ENCODE measurements around the gene KMO.

DNA sequence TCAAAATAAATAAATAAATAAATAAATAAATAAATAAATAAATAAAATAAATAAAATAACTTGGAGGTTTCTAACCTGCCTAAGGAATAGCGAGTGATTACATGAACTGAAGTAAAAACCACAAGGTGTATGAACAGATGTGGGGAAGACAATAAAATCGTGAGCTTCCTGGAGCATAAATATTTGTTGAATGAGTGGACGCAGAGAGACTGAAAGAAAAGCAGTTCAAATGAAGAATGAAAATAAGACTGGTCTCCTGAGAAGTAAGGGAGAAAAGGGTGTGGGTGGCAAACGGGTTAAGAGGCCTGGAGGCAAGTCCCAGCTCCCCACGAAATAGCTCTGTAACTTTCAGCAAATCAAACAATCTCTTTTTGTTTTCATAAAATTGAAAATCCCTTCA, 74.4 kb downstream of the KMO start:
- TF ChIP-seq CTCF (IDR thresholded peaks at IDR 0.05) (no peak), ATF1 (CRISPR knock-in tag; IDR thresholded peaks at IDR 0.05) (no peak), ELF4 (CRISPR knock-in tag; IDR thresholded peaks at IDR 0.05; ENCODE audit: low read depth) (no peak), ZNF232 (CRISPR knock-in tag; IDR thresholded peaks at IDR 0.05) (no peak), ETV6 (CRISPR knock-in tag; IDR thresholded peaks at IDR 0.05) (no peak), NR1H2 (CRISPR knock-in tag; IDR thresholded peaks at IDR 0.05) (no peak), FOXJ3 (CRISPR knock-in tag; IDR thresholded peaks at IDR 0.05; ENCODE audit: borderline replicate concordance) (no peak), NR3C1 (CRISPR knock-in tag; conservative IDR thresholded peaks at IDR 0.05; ENCODE audit: low read depth) (no peak), NFE2L1 (CRISPR knock-in tag; IDR thresholded peaks at IDR 0.05) (no peak), MXD4 (CRISPR knock-in tag; IDR thresholded peaks at IDR 0.05; ENCODE audit: borderline replicate concordance) (no peak), MAX (CRISPR knock-in tag; IDR thresholded peaks at IDR 0.05) (no peak)
- TF ChIP-seq, protein P1, sequence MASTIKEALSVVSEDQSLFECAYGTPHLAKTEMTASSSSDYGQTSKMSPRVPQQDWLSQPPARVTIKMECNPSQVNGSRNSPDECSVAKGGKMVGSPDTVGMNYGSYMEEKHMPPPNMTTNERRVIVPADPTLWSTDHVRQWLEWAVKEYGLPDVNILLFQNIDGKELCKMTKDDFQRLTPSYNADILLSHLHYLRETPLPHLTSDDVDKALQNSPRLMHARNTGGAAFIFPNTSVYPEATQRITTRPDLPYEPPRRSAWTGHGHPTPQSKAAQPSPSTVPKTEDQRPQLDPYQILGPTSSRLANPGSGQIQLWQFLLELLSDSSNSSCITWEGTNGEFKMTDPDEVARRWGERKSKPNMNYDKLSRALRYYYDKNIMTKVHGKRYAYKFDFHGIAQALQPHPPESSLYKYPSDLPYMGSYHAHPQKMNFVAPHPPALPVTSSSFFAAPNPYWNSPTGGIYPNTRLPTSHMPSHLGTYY (CRISPR knock-in tag; IDR thresholded peaks at IDR 0.05): no peak
- TF ChIP-seq, protein P2, sequence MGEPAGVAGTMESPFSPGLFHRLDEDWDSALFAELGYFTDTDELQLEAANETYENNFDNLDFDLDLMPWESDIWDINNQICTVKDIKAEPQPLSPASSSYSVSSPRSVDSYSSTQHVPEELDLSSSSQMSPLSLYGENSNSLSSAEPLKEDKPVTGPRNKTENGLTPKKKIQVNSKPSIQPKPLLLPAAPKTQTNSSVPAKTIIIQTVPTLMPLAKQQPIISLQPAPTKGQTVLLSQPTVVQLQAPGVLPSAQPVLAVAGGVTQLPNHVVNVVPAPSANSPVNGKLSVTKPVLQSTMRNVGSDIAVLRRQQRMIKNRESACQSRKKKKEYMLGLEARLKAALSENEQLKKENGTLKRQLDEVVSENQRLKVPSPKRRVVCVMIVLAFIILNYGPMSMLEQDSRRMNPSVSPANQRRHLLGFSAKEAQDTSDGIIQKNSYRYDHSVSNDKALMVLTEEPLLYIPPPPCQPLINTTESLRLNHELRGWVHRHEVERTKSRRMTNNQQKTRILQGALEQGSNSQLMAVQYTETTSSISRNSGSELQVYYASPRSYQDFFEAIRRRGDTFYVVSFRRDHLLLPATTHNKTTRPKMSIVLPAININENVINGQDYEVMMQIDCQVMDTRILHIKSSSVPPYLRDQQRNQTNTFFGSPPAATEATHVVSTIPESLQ (CRISPR knock-in tag; IDR thresholded peaks at IDR 0.05): no peak

Measured in WTC11 (cell line).